Measurements from ENCODE around the gene SPATA6L. TPM values are rescaled to one million over a fixed set of nuclear protein-coding genes. Genes with fewer than 3 reads are reported as not detected.

The SPATA6L gene
- total and polyA plus RNA-seq, 9 of the 15 experiments (the other 6 are each of a cell fraction or from before 2014, with no cell fraction given) = 0.03 to 1.00 (median 0.08) TPM; not detected in 4

DNA sequence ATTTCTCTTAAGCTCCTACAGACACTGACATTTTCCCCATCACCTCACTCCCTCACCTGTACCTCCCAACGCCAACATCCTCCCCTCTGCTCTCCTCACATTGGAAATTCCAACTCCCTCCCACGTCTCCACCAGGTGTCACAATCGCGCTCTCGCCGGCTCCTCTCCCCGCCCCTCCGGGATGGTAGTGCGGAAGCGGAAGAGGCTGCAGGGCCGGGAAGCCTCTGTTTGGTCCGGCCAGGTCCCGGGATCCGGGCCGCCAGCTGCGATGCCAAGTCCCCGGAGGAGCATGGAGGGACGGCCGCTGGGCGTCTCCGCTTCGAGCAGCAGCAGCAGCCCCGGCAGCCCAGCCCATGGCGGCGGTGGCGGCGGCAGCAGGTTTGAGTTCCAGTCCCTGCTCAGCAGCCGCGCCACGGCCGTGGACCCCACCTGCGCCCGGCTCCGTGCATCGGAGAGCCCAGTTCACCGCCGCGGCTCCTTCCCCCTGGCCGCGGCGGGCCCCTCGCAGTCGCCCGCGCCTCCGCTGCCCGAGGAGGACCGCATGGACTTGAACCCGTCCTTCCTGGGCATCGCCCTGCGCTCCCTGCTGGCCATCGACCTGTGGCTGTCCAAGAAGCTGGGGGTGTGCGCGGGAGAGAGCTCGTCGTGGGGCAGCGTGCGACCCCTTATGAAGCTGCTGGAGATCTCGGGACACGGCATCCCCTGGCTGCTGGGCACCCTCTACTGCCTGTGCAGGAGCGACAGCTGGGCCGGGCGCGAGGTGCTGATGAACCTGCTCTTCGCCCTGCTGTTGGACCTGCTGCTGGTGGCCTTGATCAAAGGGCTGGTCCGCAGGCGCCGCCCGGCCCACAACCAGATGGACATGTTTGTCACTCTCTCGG is 3.9 kb downstream of the SPATA6L start, which contains the start of gene PLPP6 (continued):
- TF ChIP-seq, protein P1, sequence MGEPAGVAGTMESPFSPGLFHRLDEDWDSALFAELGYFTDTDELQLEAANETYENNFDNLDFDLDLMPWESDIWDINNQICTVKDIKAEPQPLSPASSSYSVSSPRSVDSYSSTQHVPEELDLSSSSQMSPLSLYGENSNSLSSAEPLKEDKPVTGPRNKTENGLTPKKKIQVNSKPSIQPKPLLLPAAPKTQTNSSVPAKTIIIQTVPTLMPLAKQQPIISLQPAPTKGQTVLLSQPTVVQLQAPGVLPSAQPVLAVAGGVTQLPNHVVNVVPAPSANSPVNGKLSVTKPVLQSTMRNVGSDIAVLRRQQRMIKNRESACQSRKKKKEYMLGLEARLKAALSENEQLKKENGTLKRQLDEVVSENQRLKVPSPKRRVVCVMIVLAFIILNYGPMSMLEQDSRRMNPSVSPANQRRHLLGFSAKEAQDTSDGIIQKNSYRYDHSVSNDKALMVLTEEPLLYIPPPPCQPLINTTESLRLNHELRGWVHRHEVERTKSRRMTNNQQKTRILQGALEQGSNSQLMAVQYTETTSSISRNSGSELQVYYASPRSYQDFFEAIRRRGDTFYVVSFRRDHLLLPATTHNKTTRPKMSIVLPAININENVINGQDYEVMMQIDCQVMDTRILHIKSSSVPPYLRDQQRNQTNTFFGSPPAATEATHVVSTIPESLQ (CRISPR knock-in tag; IDR thresholded peaks at IDR 0.05) = no peak
- TF ChIP-seq EGR1 (conservative IDR thresholded peaks at IDR 0.05) = peak; percentile 59
- TF ChIP-seq, protein P2, sequence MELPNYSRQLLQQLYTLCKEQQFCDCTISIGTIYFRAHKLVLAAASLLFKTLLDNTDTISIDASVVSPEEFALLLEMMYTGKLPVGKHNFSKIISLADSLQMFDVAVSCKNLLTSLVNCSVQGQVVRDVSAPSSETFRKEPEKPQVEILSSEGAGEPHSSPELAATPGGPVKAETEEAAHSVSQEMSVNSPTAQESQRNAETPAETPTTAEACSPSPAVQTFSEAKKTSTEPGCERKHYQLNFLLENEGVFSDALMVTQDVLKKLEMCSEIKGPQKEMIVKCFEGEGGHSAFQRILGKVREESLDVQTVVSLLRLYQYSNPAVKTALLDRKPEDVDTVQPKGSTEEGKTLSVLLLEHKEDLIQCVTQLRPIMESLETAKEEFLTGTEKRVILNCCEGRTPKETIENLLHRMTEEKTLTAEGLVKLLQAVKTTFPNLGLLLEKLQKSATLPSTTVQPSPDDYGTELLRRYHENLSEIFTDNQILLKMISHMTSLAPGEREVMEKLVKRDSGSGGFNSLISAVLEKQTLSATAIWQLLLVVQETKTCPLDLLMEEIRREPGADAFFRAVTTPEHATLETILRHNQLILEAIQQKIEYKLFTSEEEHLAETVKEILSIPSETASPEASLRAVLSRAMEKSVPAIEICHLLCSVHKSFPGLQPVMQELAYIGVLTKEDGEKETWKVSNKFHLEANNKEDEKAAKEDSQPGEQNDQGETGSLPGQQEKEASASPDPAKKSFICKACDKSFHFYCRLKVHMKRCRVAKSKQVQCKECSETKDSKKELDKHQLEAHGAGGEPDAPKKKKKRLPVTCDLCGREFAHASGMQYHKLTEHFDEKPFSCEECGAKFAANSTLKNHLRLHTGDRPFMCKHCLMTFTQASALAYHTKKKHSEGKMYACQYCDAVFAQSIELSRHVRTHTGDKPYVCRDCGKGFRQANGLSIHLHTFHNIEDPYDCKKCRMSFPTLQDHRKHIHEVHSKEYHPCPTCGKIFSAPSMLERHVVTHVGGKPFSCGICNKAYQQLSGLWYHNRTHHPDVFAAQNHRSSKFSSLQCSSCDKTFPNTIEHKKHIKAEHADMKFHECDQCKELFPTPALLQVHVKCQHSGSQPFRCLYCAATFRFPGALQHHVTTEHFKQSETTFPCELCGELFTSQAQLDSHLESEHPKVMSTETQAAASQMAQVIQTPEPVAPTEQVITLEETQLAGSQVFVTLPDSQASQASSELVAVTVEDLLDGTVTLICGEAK (IDR thresholded peaks at IDR 0.05) = peak; percentile 89
- TF ChIP-seq, protein P2 (CRISPR knock-in tag; IDR thresholded peaks at IDR 0.05) = no peak
- 0 out of 2 replicates have a peak, but pooled peaks have one; percentile 30 for TF ChIP-seq PML (IDR thresholded peaks at IDR 0.05; ENCODE audit: low read length)
- peak; percentile 83 for TF ChIP-seq POLR2G (IDR thresholded peaks at IDR 0.05; ENCODE audit: low read depth, low read length)
- TF ChIP-seq THRAP3 (IDR thresholded peaks at IDR 0.05; ENCODE audit: borderline replicate concordance) = no peak
- no peak for TF ChIP-seq ZNF76 (CRISPR knock-in tag; IDR thresholded peaks at IDR 0.05; ENCODE audit: borderline replicate concordance)
- TF ChIP-seq ELF4 (CRISPR knock-in tag; IDR thresholded peaks at IDR 0.05) = peak; percentile 91
- TF ChIP-seq ZHX1 (conservative IDR thresholded peaks at IDR 0.05; ENCODE audit: low read length) = 0 out of 2 replicates have a peak, but pooled peaks have one; percentile 42
- 0 out of 2 replicates have a peak, but pooled peaks have one; percentile 20 for TF ChIP-seq TOE1 (IDR thresholded peaks at IDR 0.05; ENCODE audit: borderline replicate concordance)
- no peak for TF ChIP-seq TOE1 (CRISPR knock-in tag; IDR thresholded peaks at IDR 0.05; ENCODE audit: borderline replicate concordance, low read depth)

Measured in K562 (cell line).